PC-3 (cell line): ENCODE measurements around the gene CSTF2. TPM values are rescaled to one million over a fixed set of nuclear protein-coding genes. Genes with fewer than 3 reads are reported as not detected.

Source experiments
- ATAC-seq: fragments of 200-7000 bp; cut with Tn5 transposase; 2 replicates; pipeline ENCODE4 v1.9.1; 2020; ENCODE audit warnings: mild to moderate bottlenecking, moderate library complexity
- BruUV-seq: library from RNA; stranded (reverse); fragments of 400-500 nt; replicated peaks from 2 replicates; lab custom pipeline; 2021; lab: Mats Ljungman, UMichigan
- CTCF ChIA-PET: fragments of 300-600 bp; sonication (Branson Sonifier 250); formaldehyde crosslinking; loops from one replicate; lab custom pipeline; 2022; ENCODE audit warnings: antibody characterized with exemption; lab: Charles Lee
- POLR2A ChIA-PET: fragments of 300-600 bp; sonication (Branson Sonifier 250); formaldehyde crosslinking; loops from one replicate; lab custom pipeline; 2022; ENCODE audit warnings: antibody characterized with exemption; ENCODE audit not compliant: unreplicated experiment; lab: Charles Lee
- DNase-seq: peaks from one replicate; pipeline ENCODE4 v3.0.0-alpha.2; 2015
- H2AFZ ChIP-seq: fragments of 300-600 bp; sonication (generic); 2 replicates; pipeline ENCODE4 v1.6.0; 2016; ENCODE audit warnings: antibody characterized with exemption, low read length
- H3F3A ChIP-seq: fragments of 300-600 bp; sonication (generic); one replicate; pipeline ENCODE4 v1.6.0; 2017; ENCODE audit warnings: antibody characterized with exemption, low read length, control low read depth, mild to moderate bottlenecking; ENCODE audit not compliant: unreplicated experiment
- H3K27ac ChIP-seq: fragments of 300-600 bp; sonication (generic); 2 replicates; pipeline ENCODE4 v1.5.1; 2016; ENCODE audit warnings: mild to moderate bottlenecking, low read length
- H3K27me3 ChIP-seq: fragments of 300-600 bp; sonication (generic); 2 replicates; pipeline ENCODE4 v1.6.1; 2016; ENCODE audit warnings: low read length, mixed read lengths
- H3K36me3 ChIP-seq: fragments of 300-600 bp; sonication (generic); 2 replicates; pipeline ENCODE4 v1.6.1; 2016; ENCODE audit warnings: low read depth, mixed run types, low read length, mixed read lengths
- H3K4me1 ChIP-seq: fragments of 300-600 bp; sonication (generic); 2 replicates; pipeline ENCODE4 v1.5.1; 2016; ENCODE audit warnings: low read length; ENCODE audit not compliant: insufficient read depth
- H3K4me2 ChIP-seq: fragments of 300-600 bp; sonication (generic); 2 replicates; pipeline ENCODE4 v1.6.0; 2016; ENCODE audit warnings: low read length
- H3K4me3 ChIP-seq: fragments of 300-600 bp; sonication (generic); 2 replicates; pipeline ENCODE4 v1.5.1; 2016; ENCODE audit warnings: mild to moderate bottlenecking, low read length, mixed read lengths
- H3K79me2 ChIP-seq: fragments of 300-600 bp; sonication (generic); 2 replicates; pipeline ENCODE4 v1.6.1; 2017; ENCODE audit warnings: low read length, mixed read lengths
- H3K9ac ChIP-seq: fragments of 300-600 bp; sonication (generic); 2 replicates; pipeline ENCODE4 v1.6.0; 2016; ENCODE audit warnings: mild to moderate bottlenecking, low read length
- H3K9me2 ChIP-seq: fragments of 300-600 bp; sonication (generic); replicated peaks from 2 replicates; pipeline ENCODE4 v1.6.1; 2016; ENCODE audit warnings: mixed run types, low read length, mixed read lengths
- H3K9me3 ChIP-seq: fragments of 300-600 bp; sonication (generic); 2 replicates; pipeline ENCODE4 v1.6.1; 2016; ENCODE audit warnings: low read length, mixed read lengths
- H4K20me1 ChIP-seq: fragments of 300-600 bp; sonication (generic); 2 replicates; pipeline ENCODE4 v1.6.1; 2016; ENCODE audit warnings: low read length, mixed read lengths
- EZH2 ChIP-seq: fragments of 300-600 bp; sonication (generic); IDR thresholded peaks from one replicate; pipeline ENCODE4 v1.6.1; 2017; ENCODE audit warnings: antibody characterized with exemption, mild to moderate bottlenecking, low read length; ENCODE audit not compliant: unreplicated experiment
- EZH2phosphoT487 ChIP-seq: fragments of 300-600 bp; sonication (generic); IDR thresholded peaks from 2 replicates; pipeline ENCODE4 v1.6.1; 2018; ENCODE audit warnings: mild to moderate bottlenecking, antibody characterized with exemption, low read length, borderline replicate concordance
- intact Hi-C: fragments of 100-400 bp; cut with micrococcal nuclease; formaldehyde crosslinking; loops from 2 replicates; pipeline ENCODE4 v1.9.0; 2023
- total RNA-seq: library from RNA; depleted of rRNA; stranded (reverse); fragments of >200 nt; gene quantifications from 2 replicates; pipeline ENCODE4 v1.2.3, GENCODE V29; 2014; rRNA removed
- TF ChIP-seq, protein P1 (sequence below): fragments of 300-600 bp; sonication (generic); conservative IDR thresholded peaks from 2 replicates; pipeline ENCODE4 v1.5.1; 2017; ENCODE audit warnings: antibody characterized with exemption, low read depth, mild to moderate bottlenecking, low read length

Gene CSTF2
- total RNA-seq, 1 experiment from 2014 or later: 64.1 TPM

DNA sequence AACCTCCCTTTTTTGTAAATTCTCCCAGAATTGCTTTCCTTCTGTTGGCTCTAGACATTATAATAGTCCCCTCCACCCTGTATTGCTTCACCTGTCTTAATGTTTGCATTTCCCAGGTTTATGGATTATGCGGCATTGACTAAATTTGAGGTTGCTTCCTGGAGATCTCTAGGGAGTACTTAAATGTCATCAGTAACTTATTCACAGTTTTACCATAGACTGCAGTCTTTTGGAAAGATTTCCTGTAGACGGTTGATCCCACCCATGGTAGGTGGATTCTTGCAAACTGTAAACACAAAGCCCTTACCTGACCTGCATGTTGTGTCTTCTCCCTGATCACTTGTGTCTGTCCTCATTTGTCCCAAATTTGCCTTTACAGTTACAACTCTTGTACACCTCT lies 60.2 kb downstream of the CSTF2 start:
- no TSS peak for BruUV-seq
- Histone ChIP-seq H3K4me3 (no peak overlapping the region), H3K4me2 (no peak overlapping the region), H2AFZ (no peak overlapping the region), H3K27ac (no peak overlapping the region), H3K27me3 (no peaks in the 10 kb centered on the region), H4K20me1 (no peaks in the 10 kb centered on the region), H3K4me1 (no peaks in the 10 kb centered on the region), H3K79me2 (no peaks in the 10 kb centered on the region), H3K9me3 (no peaks in the 10 kb centered on the region), H3K9me2 (no peaks in the 10 kb centered on the region), H3K9ac (no peak overlapping the region), H3K36me3 (no peaks in the 10 kb centered on the region), H3F3A (no peaks in the 10 kb centered on the region)
- intact Hi-C loops: no loop called here
- ChIA-PET POLR2A (no interaction called here), CTCF (no interaction called here)
- no peak for ATAC-seq
- peak; percentile 9 for DNase-seq
- no peak for TF ChIP-seq EZH2

DNA sequence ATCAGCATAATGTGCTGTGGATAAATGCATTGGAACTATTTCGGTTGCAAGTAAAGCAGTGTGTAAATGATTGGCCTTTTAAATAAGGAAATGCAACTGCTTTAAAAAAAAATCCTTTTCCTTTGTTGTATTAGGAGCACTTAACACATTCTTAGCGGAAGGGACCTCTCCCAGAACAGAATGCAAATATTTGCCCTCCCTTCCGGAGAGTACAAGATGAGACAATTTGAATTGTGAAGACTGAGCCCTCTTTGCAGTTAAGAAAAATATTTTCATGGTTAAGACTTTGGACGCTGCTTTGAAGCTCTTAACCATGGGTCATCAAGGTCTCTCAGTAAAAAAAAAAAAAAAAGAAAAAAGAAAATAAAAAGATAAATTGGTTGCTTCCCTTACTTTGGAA lies 63.5 kb downstream of the CSTF2 start:
- H3K27me3 ChIP-seq: no peaks in the 10 kb centered on the region
- BruUV-seq: no TSS peak
- H3K36me3 ChIP-seq: no peaks in the 10 kb centered on the region
- CTCF ChIA-PET: no interaction called here
- ATAC-seq (peak; percentile 43), DNase-seq (no peak)
- H3K27ac ChIP-seq: no peak overlapping the region
- no peak overlapping the region for H2AFZ ChIP-seq
- H3K4me2 ChIP-seq: no peak overlapping the region
- no peaks in the 10 kb centered on the region for H3K9me3 ChIP-seq
- H3K79me2 ChIP-seq: no peaks in the 10 kb centered on the region
- no peaks in the 10 kb centered on the region for H4K20me1 ChIP-seq
- intact Hi-C loops: no loop called here
- TF ChIP-seq, protein P1, sequence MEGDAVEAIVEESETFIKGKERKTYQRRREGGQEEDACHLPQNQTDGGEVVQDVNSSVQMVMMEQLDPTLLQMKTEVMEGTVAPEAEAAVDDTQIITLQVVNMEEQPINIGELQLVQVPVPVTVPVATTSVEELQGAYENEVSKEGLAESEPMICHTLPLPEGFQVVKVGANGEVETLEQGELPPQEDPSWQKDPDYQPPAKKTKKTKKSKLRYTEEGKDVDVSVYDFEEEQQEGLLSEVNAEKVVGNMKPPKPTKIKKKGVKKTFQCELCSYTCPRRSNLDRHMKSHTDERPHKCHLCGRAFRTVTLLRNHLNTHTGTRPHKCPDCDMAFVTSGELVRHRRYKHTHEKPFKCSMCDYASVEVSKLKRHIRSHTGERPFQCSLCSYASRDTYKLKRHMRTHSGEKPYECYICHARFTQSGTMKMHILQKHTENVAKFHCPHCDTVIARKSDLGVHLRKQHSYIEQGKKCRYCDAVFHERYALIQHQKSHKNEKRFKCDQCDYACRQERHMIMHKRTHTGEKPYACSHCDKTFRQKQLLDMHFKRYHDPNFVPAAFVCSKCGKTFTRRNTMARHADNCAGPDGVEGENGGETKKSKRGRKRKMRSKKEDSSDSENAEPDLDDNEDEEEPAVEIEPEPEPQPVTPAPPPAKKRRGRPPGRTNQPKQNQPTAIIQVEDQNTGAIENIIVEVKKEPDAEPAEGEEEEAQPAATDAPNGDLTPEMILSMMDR: no peak
- TF ChIP-seq EZH2phosphoT487 (no peak), EZH2 (no peak)
- no peaks in the 10 kb centered on the region for H3F3A ChIP-seq
- H3K9ac ChIP-seq: no peak overlapping the region
- no peak overlapping the region for H3K4me3 ChIP-seq
- no peaks in the 10 kb centered on the region for H3K4me1 ChIP-seq
- POLR2A ChIA-PET: interaction anchor here (0.6 kb wide), 1 partner anchor 492 kb away, joined by 10 read pairs; no protein-coding TSS in a partner anchor
- H3K9me2 ChIP-seq: no peaks in the 10 kb centered on the region

Other genes starting within 250 kb of the CSTF2 start
- gene TNMD, start 235.5 kb upstream of the CSTF2 start, total RNA-seq: not detected in 2 replicates
- gene TSPAN6, start 183.6 kb upstream of the CSTF2 start, total RNA-seq: 35.2 and 47.4 TPM in 2 replicates
- gene SRPX2, start 176.2 kb upstream of the CSTF2 start, total RNA-seq: 12.2 and 19.3 TPM in 2 replicates
- gene SYTL4, start 88.3 kb upstream of the CSTF2 start, total RNA-seq: 2.7 and 3.2 TPM in 2 replicates
- not detected in 2 replicates for gene NOX1, start 54.0 kb downstream of the CSTF2 start, total RNA-seq
- gene XKRX, start 108.5 kb downstream of the CSTF2 start, total RNA-seq: 0.46 and 0.55 TPM in 2 replicates
- gene ARL13A, start 149.3 kb downstream of the CSTF2 start, total RNA-seq: not detected in 2 replicates
- 22.7 and 23.4 TPM in 2 replicates for gene TRMT2B, start 231.7 kb downstream of the CSTF2 start, total RNA-seq